Measurements from ENCODE around the gene TBC1D1. TPM values are rescaled to one million over a fixed set of nuclear protein-coding genes. Genes with fewer than 3 reads are reported as not detected.

The TBC1D1 gene
- polyA plus RNA-seq, 1 donor from 2014 or later, result 23.2 TPM

GRCh38 chr4:38154681-38155588 lies 264.1 kb downstream of the TBC1D1 start:
- H3K4me3 ChIP-seq (ENCODE audit: low read length), result no peak overlapping the region
- H3K27ac ChIP-seq (ENCODE audit: low read length), result no peak overlapping the region
- no peaks in the 10 kb centered on the region for H3F3A ChIP-seq (ENCODE audit: insufficient read depth, low read length, poor library complexity, severe bottlenecking)
- no peak overlapping the region for H3K4me2 ChIP-seq (ENCODE audit: low read length)
- no peaks in the 10 kb centered on the region for H3K79me2 ChIP-seq (replicated peaks; ENCODE audit: insufficient read depth, low read length)
- H4K20me1 ChIP-seq (ENCODE audit: insufficient read depth), result no peaks in the 10 kb centered on the region
- H3K9me3 ChIP-seq (ENCODE audit: low read length), result no peaks in the 10 kb centered on the region
- H2AFZ ChIP-seq (ENCODE audit: low read depth, low read length), result no peak overlapping the region
- no peak overlapping the region for H3K9ac ChIP-seq (ENCODE audit: low read length)
- H3K9me2 ChIP-seq (ENCODE audit: insufficient read depth, low read length), result no peaks in the 10 kb centered on the region
- no peaks in the 10 kb centered on the region for H3K36me3 ChIP-seq (ENCODE audit: insufficient read depth, low read length)
- no peaks in the 10 kb centered on the region for H3K27me3 ChIP-seq (ENCODE audit: insufficient read depth, low read depth, low read length)
- TF ChIP-seq EP300 (conservative IDR thresholded peaks at IDR 0.05; ENCODE audit: poor library complexity, severe bottlenecking) (no peak), EZH2 (IDR thresholded peaks at IDR 0.05; ENCODE audit: borderline replicate concordance, insufficient read depth, low read length, poor library complexity, severe bottlenecking) (no peak), RAD21 (conservative IDR thresholded peaks at IDR 0.05) (no peak), SMC3 (conservative IDR thresholded peaks at IDR 0.05; ENCODE audit: poor library complexity) (no peak), CTCF (IDR thresholded peaks at IDR 0.05; ENCODE audit: poor library complexity, severe bottlenecking) (no peak), MXI1 (conservative IDR thresholded peaks at IDR 0.05; ENCODE audit: poor library complexity, severe bottlenecking) (no peak), REST (IDR thresholded peaks at IDR 0.05; ENCODE audit: borderline replicate concordance) (no peak), TAF1 (IDR thresholded peaks at IDR 0.05; ENCODE audit: low read depth) (no peak), POLR2AphosphoS5 (IDR thresholded peaks at IDR 0.05) (no peak)

GRCh38 chr4:38155589-38156294 lies 264.9 kb downstream of the TBC1D1 start:
- no peak overlapping the region for H3K27ac ChIP-seq (ENCODE audit: low read length)
- TF ChIP-seq EZH2 (IDR thresholded peaks at IDR 0.05; ENCODE audit: borderline replicate concordance, insufficient read depth, low read length, poor library complexity, severe bottlenecking) (no peak), EP300 (conservative IDR thresholded peaks at IDR 0.05; ENCODE audit: poor library complexity, severe bottlenecking) (no peak), POLR2AphosphoS5 (IDR thresholded peaks at IDR 0.05) (no peak), MXI1 (conservative IDR thresholded peaks at IDR 0.05; ENCODE audit: poor library complexity, severe bottlenecking) (no peak), RAD21 (conservative IDR thresholded peaks at IDR 0.05) (no peak), SMC3 (conservative IDR thresholded peaks at IDR 0.05; ENCODE audit: poor library complexity) (no peak), TAF1 (IDR thresholded peaks at IDR 0.05; ENCODE audit: low read depth) (no peak), REST (IDR thresholded peaks at IDR 0.05; ENCODE audit: borderline replicate concordance) (no peak), CTCF (IDR thresholded peaks at IDR 0.05; ENCODE audit: poor library complexity, severe bottlenecking) (no peak)
- no peaks in the 10 kb centered on the region for H3K9me3 ChIP-seq (ENCODE audit: low read length)
- no peak overlapping the region for H3K4me2 ChIP-seq (ENCODE audit: low read length)
- no peaks in the 10 kb centered on the region for H3K27me3 ChIP-seq (ENCODE audit: insufficient read depth, low read depth, low read length)
- H3K9me2 ChIP-seq (ENCODE audit: insufficient read depth, low read length), result no peaks in the 10 kb centered on the region
- H4K20me1 ChIP-seq (ENCODE audit: insufficient read depth), result no peaks in the 10 kb centered on the region
- H3K36me3 ChIP-seq (ENCODE audit: insufficient read depth, low read length), result no peaks in the 10 kb centered on the region
- H3K4me3 ChIP-seq (ENCODE audit: low read length), result no peak overlapping the region
- H2AFZ ChIP-seq (ENCODE audit: low read depth, low read length), result no peak overlapping the region
- H3F3A ChIP-seq (ENCODE audit: insufficient read depth, low read length, poor library complexity, severe bottlenecking), result no peaks in the 10 kb centered on the region
- H3K79me2 ChIP-seq (replicated peaks; ENCODE audit: insufficient read depth, low read length), result no peaks in the 10 kb centered on the region
- H3K9ac ChIP-seq (ENCODE audit: low read length), result no peak overlapping the region

Measured in neural cell (in vitro differentiated cells).